Measurements from ENCODE around the gene USH1G.

GRCh38 chr17:74954665-74955421 lies 31.8 kb upstream of the USH1G start:
- TF ChIP-seq CTCF (IDR thresholded peaks at IDR 0.05) (no peak), POLR2A (IDR thresholded peaks at IDR 0.05) (no peak)
